ENCODE data around the gene CYS1. TPM values are rescaled to one million over a fixed set of nuclear protein-coding genes. Genes with fewer than 3 reads are reported as not detected.

The CYS1 gene
- polyA plus RNA-seq, 1 donor from 2014 or later, result not detected

- H3K4me2 ChIP-seq (ENCODE audit: low read length), result no peak overlapping the region
- H3K36me3 ChIP-seq (ENCODE audit: insufficient read depth, low read length), result no peaks in the 10 kb centered on the region
- no peaks in the 10 kb centered on the region for H3K9me3 ChIP-seq (ENCODE audit: low read length)
- no peaks in the 10 kb centered on the region for H3F3A ChIP-seq (ENCODE audit: insufficient read depth, low read length, poor library complexity, severe bottlenecking)
- TF ChIP-seq RAD21 (conservative IDR thresholded peaks at IDR 0.05) (no peak), POLR2AphosphoS5 (IDR thresholded peaks at IDR 0.05) (no peak), CTCF (IDR thresholded peaks at IDR 0.05; ENCODE audit: poor library complexity, severe bottlenecking) (no peak), MXI1 (conservative IDR thresholded peaks at IDR 0.05; ENCODE audit: poor library complexity, severe bottlenecking) (no peak), EP300 (conservative IDR thresholded peaks at IDR 0.05; ENCODE audit: poor library complexity, severe bottlenecking) (no peak), TAF1 (IDR thresholded peaks at IDR 0.05; ENCODE audit: low read depth) (no peak), REST (IDR thresholded peaks at IDR 0.05; ENCODE audit: borderline replicate concordance) (no peak), SMC3 (conservative IDR thresholded peaks at IDR 0.05; ENCODE audit: poor library complexity) (no peak), EZH2 (IDR thresholded peaks at IDR 0.05; ENCODE audit: borderline replicate concordance, insufficient read depth, low read length, poor library complexity, severe bottlenecking) (no peak)
- no peaks in the 10 kb centered on the region for H3K9me2 ChIP-seq (ENCODE audit: insufficient read depth, low read length)
- H3K27ac ChIP-seq (ENCODE audit: low read length), result no peak overlapping the region
- no peaks in the 10 kb centered on the region for H3K79me2 ChIP-seq (replicated peaks; ENCODE audit: insufficient read depth, low read length)
- no peak overlapping the region for H3K9ac ChIP-seq (ENCODE audit: low read length)
- H3K4me3 ChIP-seq (ENCODE audit: low read length), result no peak overlapping the region
- H2AFZ ChIP-seq (ENCODE audit: low read depth, low read length), result no peak overlapping the region
- H3K27me3 ChIP-seq (ENCODE audit: insufficient read depth, low read depth, low read length), result no peaks in the 10 kb centered on the region
- no peaks in the 10 kb centered on the region for H4K20me1 ChIP-seq (ENCODE audit: insufficient read depth)
These were observed 71.4 kb downstream of the CYS1 start for GRCh38 chr2:10008809-10009176.

- Histone ChIP-seq H3F3A (ENCODE audit: insufficient read depth, low read length, poor library complexity, severe bottlenecking) (no peaks in the 10 kb centered on the region), H3K79me2 (replicated peaks; ENCODE audit: insufficient read depth, low read length) (no peaks in the 10 kb centered on the region), H3K9me3 (ENCODE audit: low read length) (no peaks in the 10 kb centered on the region), H3K4me3 (ENCODE audit: low read length) (no peak overlapping the region), H3K4me2 (ENCODE audit: low read length) (no peak overlapping the region), H3K27ac (ENCODE audit: low read length) (no peak overlapping the region), H3K27me3 (ENCODE audit: insufficient read depth, low read depth, low read length) (no peaks in the 10 kb centered on the region), H2AFZ (ENCODE audit: low read depth, low read length) (no peak overlapping the region), H3K9me2 (ENCODE audit: insufficient read depth, low read length) (no peaks in the 10 kb centered on the region), H3K9ac (ENCODE audit: low read length) (no peak overlapping the region), H4K20me1 (ENCODE audit: insufficient read depth) (no peaks in the 10 kb centered on the region), H3K36me3 (ENCODE audit: insufficient read depth, low read length) (no peaks in the 10 kb centered on the region)
- TF ChIP-seq RAD21 (conservative IDR thresholded peaks at IDR 0.05), result no peak
- TF ChIP-seq CTCF (IDR thresholded peaks at IDR 0.05; ENCODE audit: poor library complexity, severe bottlenecking), result no peak
- no peak for TF ChIP-seq REST (IDR thresholded peaks at IDR 0.05; ENCODE audit: borderline replicate concordance)
These were observed 72.0 kb downstream of the CYS1 start for GRCh38 chr2:10007921-10008808.

All from neural cell (in vitro differentiated cells).